Muscle layer of duodenum (tissue), 2 donors: ENCODE measurements around the gene DUSP2.

Source experiments
- H3K27ac ChIP-seq: one replicate; pipeline ENCODE4 v1.7.0; 2013; ENCODE audit warnings: mild to moderate bottlenecking, low read length
- H3K27me3 ChIP-seq: one replicate; pipeline ENCODE4 v1.7.0; 2013; ENCODE audit warnings: low read depth, mild to moderate bottlenecking, control low read depth, low read length
- H3K36me3 ChIP-seq, 2 donors: one replicate each; pipeline ENCODE4 v1.7.0; 2013; ENCODE audit warnings: low read length in 2 of 2, control low read depth in 1 of 2, mild to moderate bottlenecking in 1 of 2; ENCODE audit not compliant: insufficient read depth in 2 of 2, control insufficient read depth in 1 of 2
- H3K4me1 ChIP-seq, 2 donors: one replicate each; pipeline ENCODE4 v1.7.0; 2013; ENCODE audit warnings: low read length in 2 of 2, mild to moderate bottlenecking in 2 of 2, control low read depth in 1 of 2, moderate library complexity in 1 of 2; ENCODE audit not compliant: insufficient read depth in 2 of 2, control insufficient read depth in 1 of 2
- H3K4me3 ChIP-seq, 2 donors: one replicate each; pipeline ENCODE4 v1.7.0; 2013; ENCODE audit warnings: low read length in 2 of 2, low read depth in 1 of 2, mild to moderate bottlenecking in 1 of 2
- H3K9me3 ChIP-seq, 2 donors: one replicate each; pipeline ENCODE4 v1.7.0; 2013; ENCODE audit warnings: low read length in 2 of 2, control low read depth in 1 of 2, mild to moderate bottlenecking in 1 of 2; ENCODE audit not compliant: control insufficient read depth in 1 of 2
- donor health status: healthy.

Gene DUSP2

DNA sequence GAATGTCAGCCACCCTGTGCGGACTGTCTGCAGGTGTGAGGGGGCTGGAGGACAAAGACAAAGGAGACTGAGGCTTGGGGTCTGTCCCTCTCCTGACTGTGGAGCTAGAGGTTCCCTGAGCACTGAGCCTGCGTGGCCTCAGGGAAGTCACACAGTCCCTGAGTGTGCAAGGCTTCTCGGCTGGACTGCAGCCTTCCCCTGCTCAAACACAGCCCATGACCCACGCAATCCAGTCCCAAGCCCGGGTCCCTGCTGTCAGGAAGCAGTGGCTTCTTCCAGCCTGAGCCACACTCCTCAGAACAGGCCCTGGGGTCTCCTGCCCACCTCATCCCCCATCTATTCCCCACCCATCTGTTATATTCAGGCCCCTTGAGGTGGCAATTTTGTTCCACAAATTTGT is 9.6 kb downstream of the DUSP2 start:
- no peak overlapping the region for H3K4me3 ChIP-seq
- peaks cover 3% of the 10 kb centered on the region for H3K27me3 ChIP-seq
- no peaks in the 10 kb centered on the region for H3K4me1 ChIP-seq
- no peaks in the 10 kb centered on the region for H3K9me3 ChIP-seq
- no peak overlapping the region for H3K27ac ChIP-seq
- H3K36me3 ChIP-seq: no peaks in the 10 kb centered on the region

DNA sequence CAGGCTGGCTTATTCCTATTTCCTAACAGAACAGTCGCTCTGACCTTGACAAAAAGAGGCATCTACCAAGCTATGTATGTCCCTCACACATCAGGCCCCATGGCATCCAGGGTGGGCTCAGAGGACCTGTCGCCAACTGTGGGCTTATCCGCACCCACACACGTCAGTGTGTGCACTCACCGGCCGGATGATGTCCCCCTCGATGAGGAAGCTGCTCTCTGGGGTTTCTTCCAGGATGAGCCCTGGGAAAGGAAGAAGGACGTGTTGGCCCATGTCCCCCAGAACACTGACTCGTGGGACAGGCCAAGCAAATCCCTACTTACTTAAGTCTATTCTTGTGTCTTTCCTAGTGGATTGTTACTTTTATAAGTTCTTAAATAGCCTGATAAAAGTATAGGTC is 10.1 kb downstream of the DUSP2 start:
- no peaks in the 10 kb centered on the region for H3K4me1 ChIP-seq
- no peak overlapping the region for H3K4me3 ChIP-seq
- H3K36me3 ChIP-seq: no peaks in the 10 kb centered on the region
- H3K9me3 ChIP-seq: no peaks in the 10 kb centered on the region
- peaks cover 3% of the 10 kb centered on the region for H3K27me3 ChIP-seq
- H3K27ac ChIP-seq: no peak overlapping the region

GRCh38 chr2:96134421-96134820 is 10.8 kb downstream of the DUSP2 start:
- Histone ChIP-seq H3K4me1 (no peaks in the 10 kb centered on the region), H3K4me3 (no peak overlapping the region), H3K9me3 (no peaks in the 10 kb centered on the region), H3K27me3 (peaks cover 3% of the 10 kb centered on the region), H3K36me3 (no peaks in the 10 kb centered on the region), H3K27ac (no peak overlapping the region)

GRCh38 chr2:96131813-96132745 is 13.2 kb downstream of the DUSP2 start:
- Histone ChIP-seq H3K27ac (no peak overlapping the region), H3K4me1 (no peaks in the 10 kb centered on the region), H3K36me3 (no peaks in the 10 kb centered on the region), H3K4me3 (no peak overlapping the region), H3K9me3 (no peaks in the 10 kb centered on the region), H3K27me3 (peaks cover 3% of the 10 kb centered on the region)

- no peaks in the 10 kb centered on the region for H3K4me1 ChIP-seq
- no peak overlapping the region for H3K4me3 ChIP-seq
- no peaks in the 10 kb centered on the region for H3K36me3 ChIP-seq
- H3K27ac ChIP-seq: no peak overlapping the region
- H3K27me3 ChIP-seq: peaks cover 3% of the 10 kb centered on the region
- H3K9me3 ChIP-seq: no peaks in the 10 kb centered on the region
These were observed 14.0 kb downstream of the DUSP2 start for GRCh38 chr2:96131152-96131812.

GRCh38 chr2:96130483-96130882 is 14.8 kb downstream of the DUSP2 start:
- no peaks in the 10 kb centered on the region for H3K9me3 ChIP-seq
- H3K36me3 ChIP-seq: no peaks in the 10 kb centered on the region
- H3K4me3 ChIP-seq: no peak overlapping the region
- peaks cover under 1% of the 10 kb centered on the region for H3K27me3 ChIP-seq
- no peak overlapping the region for H3K27ac ChIP-seq
- no peaks in the 10 kb centered on the region for H3K4me1 ChIP-seq

DNA sequence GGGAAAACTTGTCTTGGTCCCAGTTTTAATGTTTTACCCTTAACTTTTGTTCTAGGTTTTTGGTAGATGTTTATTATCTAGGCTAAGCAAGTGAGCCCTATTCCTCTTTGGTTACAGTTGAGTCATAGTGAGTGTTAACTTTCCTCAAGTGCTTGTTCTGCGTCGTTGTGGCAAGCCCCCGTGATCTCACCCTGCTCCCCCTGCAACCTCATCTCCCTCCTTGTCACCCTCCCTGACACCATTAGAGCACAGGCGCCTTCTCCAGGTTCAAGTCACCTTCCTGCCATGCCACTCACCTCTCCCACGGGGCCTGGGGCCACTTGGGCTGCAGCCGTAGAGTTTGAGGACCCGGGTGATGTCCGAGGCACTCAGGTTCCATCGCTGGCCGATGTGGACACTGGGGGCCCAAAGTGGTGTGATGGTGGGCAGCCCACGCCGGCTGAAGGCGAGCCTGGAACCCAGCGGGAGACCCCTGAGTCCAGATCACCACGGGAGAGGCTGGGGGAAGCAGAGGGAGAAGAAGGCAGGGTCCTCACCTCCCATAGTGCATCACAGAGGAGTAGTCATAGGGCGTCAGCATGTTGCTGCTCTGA is 15.6 kb downstream of the DUSP2 start:
- no peak overlapping the region for H3K27ac ChIP-seq
- H3K36me3 ChIP-seq: no peaks in the 10 kb centered on the region
- no peaks in the 10 kb centered on the region for H3K4me1 ChIP-seq
- H3K9me3 ChIP-seq: no peaks in the 10 kb centered on the region
- no peaks in the 10 kb centered on the region for H3K27me3 ChIP-seq
- H3K4me3 ChIP-seq: no peak overlapping the region

DNA sequence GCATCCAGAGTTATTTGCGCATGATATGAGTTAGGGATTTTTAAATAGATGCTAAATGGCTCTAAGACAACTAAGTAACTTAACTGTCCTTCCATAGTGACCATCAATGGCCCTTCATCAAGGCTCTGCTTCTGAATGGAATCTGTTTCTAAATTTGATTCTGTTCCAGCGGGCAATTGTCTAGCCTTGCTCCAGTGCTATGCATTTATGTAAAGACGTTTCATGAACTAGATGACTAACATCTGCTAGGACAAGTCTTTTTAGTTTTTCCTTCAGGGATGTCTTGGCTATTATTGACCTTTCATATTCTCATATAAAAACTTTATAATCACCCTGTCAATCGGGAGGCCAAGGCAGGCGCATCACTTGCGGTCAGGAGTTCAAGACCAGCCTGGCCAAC is 16.8 kb downstream of the DUSP2 start:
- Histone ChIP-seq H3K36me3 (no peaks in the 10 kb centered on the region), H3K4me3 (no peak overlapping the region), H3K27ac (no peak overlapping the region), H3K4me1 (no peaks in the 10 kb centered on the region), H3K9me3 (no peaks in the 10 kb centered on the region), H3K27me3 (no peaks in the 10 kb centered on the region)

DNA sequence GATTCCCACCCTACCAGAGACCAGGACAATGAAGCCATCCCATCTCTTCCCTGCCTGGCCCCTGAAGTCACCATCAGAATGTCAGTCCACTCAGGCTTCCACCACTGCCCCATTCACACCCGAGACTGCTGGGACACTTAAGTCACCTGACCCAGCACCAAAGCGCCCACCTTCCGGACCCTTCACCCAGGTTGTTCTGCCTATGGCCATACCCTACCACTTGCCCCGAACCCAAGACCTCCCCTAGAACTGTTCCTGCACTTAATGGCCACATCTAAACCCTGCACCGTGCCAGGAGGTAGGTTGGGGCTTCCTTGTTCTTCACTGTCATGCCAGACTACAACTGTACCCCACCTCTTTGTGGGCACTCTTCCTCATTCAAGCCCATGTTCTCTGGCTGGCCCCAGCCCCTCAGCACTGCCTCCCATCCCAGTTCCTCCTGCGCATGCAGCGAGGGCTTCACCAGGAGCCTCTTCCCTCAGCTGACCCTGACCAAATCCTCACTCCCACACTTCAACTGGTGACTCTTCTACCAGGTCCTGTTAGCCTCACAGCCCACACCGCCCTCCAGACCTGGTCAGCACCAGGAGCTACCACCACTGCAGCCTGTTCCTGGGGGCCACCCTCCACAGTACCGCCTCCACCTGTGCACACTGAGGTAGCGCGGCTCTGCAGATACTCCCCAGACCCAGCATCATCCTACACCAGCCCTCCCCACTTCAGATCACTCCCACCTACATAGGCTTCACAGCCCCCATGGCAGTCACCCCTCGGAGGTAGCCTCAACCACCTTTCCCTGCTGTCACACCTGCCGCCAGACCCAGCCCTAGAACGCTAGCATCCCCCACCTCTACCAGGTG is 20.6 kb downstream of the DUSP2 start:
- no peak overlapping the region for H3K27ac ChIP-seq
- H3K4me1 ChIP-seq: no peaks in the 10 kb centered on the region
- peaks cover 7% of the 10 kb centered on the region for H3K27me3 ChIP-seq

DNA sequence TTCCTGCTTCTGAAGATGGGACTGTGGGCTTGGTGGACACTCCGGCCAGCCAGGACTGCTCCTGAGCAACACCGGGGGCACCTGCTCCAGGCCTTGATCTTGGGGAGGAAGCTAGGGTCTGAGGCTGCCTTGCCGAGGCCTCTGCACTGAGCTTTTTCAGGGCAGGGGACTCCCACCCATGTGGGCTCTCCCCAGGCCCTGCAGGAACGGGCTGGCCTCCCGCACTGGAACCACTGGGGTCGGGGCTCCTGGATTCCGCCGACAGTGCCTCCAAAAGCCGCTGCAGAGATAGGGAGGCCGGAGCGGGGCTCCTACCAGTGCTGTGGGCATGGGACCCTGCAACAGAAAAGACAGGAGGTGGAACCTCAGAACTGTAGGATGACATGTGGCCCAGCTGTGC is 21.3 kb downstream of the DUSP2 start:
- no peaks in the 10 kb centered on the region for H3K4me1 ChIP-seq
- H3K27me3 ChIP-seq: peaks cover 14% of the 10 kb centered on the region
- H3K36me3 ChIP-seq: no peaks in the 10 kb centered on the region
- H3K9me3 ChIP-seq: no peaks in the 10 kb centered on the region
- no peak overlapping the region for H3K27ac ChIP-seq
- H3K4me3 ChIP-seq: no peak overlapping the region

More for the DNA sequence above, 20.6 kb downstream of the DUSP2 start:
- Histone ChIP-seq H3K4me3 (no peak overlapping the region), H3K9me3 (no peaks in the 10 kb centered on the region), H3K36me3 (no peaks in the 10 kb centered on the region)

DNA sequence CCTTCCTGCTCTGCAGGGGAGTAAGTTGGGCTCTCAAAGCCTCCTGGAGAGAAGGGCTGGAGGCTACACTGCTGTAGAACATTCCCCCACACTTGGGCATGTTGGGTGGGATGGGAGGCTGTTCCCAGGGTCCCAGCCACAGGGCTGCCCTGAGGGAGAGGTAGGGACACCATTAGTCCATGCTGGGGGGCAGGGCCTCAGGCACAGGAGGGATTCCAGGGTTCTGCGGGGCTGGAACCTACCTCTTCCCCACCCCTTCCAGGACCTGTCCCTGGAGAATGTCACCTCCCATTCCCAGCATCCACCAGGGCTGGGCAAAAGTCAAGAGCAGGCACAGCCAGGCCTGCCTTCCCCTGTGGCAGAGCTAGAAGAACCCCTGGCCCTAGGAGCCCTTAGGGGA is 21.9 kb downstream of the DUSP2 start:
- no peak overlapping the region for H3K27ac ChIP-seq
- no peaks in the 10 kb centered on the region for H3K36me3 ChIP-seq
- H3K4me1 ChIP-seq: no peaks in the 10 kb centered on the region
- no peaks in the 10 kb centered on the region for H3K9me3 ChIP-seq
- H3K4me3 ChIP-seq: no peak overlapping the region
- H3K27me3 ChIP-seq: peaks cover 17% of the 10 kb centered on the region
